HG03159 (cell line): ENCODE data around the gene NELL2.
"Not testable (repeated sequence)": the region's sequence is repeated elsewhere in the genome, so short reads cannot be mapped to it uniquely, and the experiment has no call there.

ENCODE experiments used
- ATAC-seq: cut with Tn5 transposase; IDR thresholded peaks from one replicate; pipeline ENCODE4 v1.9.1; 2021; ENCODE audit warnings: mild to moderate bottlenecking, moderate library complexity; ENCODE audit not compliant: unreplicated experiment

NELL2 gene

GRCh38 chr12:44779766-44780165, 96.3 kb downstream of the NELL2 start:
- ATAC-seq: no peak

- no peak for ATAC-seq
These were observed 97.3 kb downstream of the NELL2 start for GRCh38 chr12:44778863-44779262.

- ATAC-seq: no peak
These were observed 99.1 kb downstream of the NELL2 start for GRCh38 chr12:44777044-44777443.

- ATAC-seq: no peak
These were observed 100.2 kb downstream of the NELL2 start for GRCh38 chr12:44775901-44776300.

- peak; percentile 79 for ATAC-seq
These were observed 101.2 kb downstream of the NELL2 start for GRCh38 chr12:44774815-44775411.

GRCh38 chr12:44771485-44772021, 104.6 kb downstream of the NELL2 start:
- no peak for ATAC-seq

GRCh38 chr12:44765796-44766195, 110.3 kb downstream of the NELL2 start:
- ATAC-seq: no peak

GRCh38 chr12:44763021-44763420, 113.1 kb downstream of the NELL2 start:
- no peak for ATAC-seq

GRCh38 chr12:44759289-44759688, 116.8 kb downstream of the NELL2 start:
- no peak for ATAC-seq

GRCh38 chr12:44750468-44750867, 125.6 kb downstream of the NELL2 start:
- ATAC-seq: no peak

- no peak for ATAC-seq
These were observed 126.5 kb downstream of the NELL2 start for GRCh38 chr12:44749566-44749965.

GRCh38 chr12:44748950-44749468, 127.1 kb downstream of the NELL2 start:
- ATAC-seq: no peak

- not testable (repeated sequence) for ATAC-seq
These were observed 134.7 kb downstream of the NELL2 start for GRCh38 chr12:44741292-44741980.

GRCh38 chr12:44738051-44738450, 138.1 kb downstream of the NELL2 start:
- no peak for ATAC-seq

- no peak for ATAC-seq
These were observed 147.5 kb downstream of the NELL2 start for GRCh38 chr12:44728566-44728965.

- no peak for ATAC-seq
These were observed 155.8 kb downstream of the NELL2 start for GRCh38 chr12:44720265-44720664.

- no peak for ATAC-seq
These were observed 158.5 kb downstream of the NELL2 start for GRCh38 chr12:44717612-44718011.

GRCh38 chr12:44716711-44717110, 159.4 kb downstream of the NELL2 start:
- no peak for ATAC-seq

- no peak for ATAC-seq
These were observed 164.4 kb downstream of the NELL2 start for GRCh38 chr12:44711736-44712135.

GRCh38 chr12:44709166-44709565, 166.9 kb downstream of the NELL2 start:
- ATAC-seq: no peak

- no peak for ATAC-seq
These were observed 167.9 kb downstream of the NELL2 start for GRCh38 chr12:44708218-44708617.

- ATAC-seq: no peak
These were observed 172.8 kb downstream of the NELL2 start for GRCh38 chr12:44703182-44703910.
